ENCODE data around the gene ITPK1. TPM values are rescaled to one million over a fixed set of nuclear protein-coding genes. Genes with fewer than 3 reads are reported as not detected.

Gene ITPK1
- total and polyA plus RNA-seq, 2 donors (not counting 3 experiments of a cell fraction or from before 2014, with no cell fraction given): 39.6 to 51.8 TPM

- Histone ChIP-seq H3K4me2 (ENCODE audit: insufficient read depth, low read length) (no peak overlapping the region), H3K79me2 (ENCODE audit: control insufficient read depth, insufficient read depth, low read length) (no peaks in the 10 kb centered on the region), H3K27me3 (ENCODE audit: control insufficient read depth in 2 of 2, insufficient read depth in 2 of 2, low read length in 2 of 2) (no peaks in the 10 kb centered on the region), H3K9me3 (replicated peaks; ENCODE audit: control insufficient read depth, insufficient read depth, low read length) (no peaks in the 10 kb centered on the region), H4K20me1 (replicated peaks; ENCODE audit: control insufficient read depth, extremely low read depth, insufficient read depth, low read length) (no peaks in the 10 kb centered on the region), H3K9me1 (replicated peaks; ENCODE audit: control insufficient read depth, extremely low read depth, insufficient read depth, low read length) (no peaks in the 10 kb centered on the region), H3K9ac (replicated peaks; ENCODE audit: extremely low read depth, insufficient read depth, low read length) (no peak overlapping the region), H3K27ac (ENCODE audit: insufficient read depth, low read depth, low read length) (no peak overlapping the region), H3K36me3 (ENCODE audit: control insufficient read depth in 2 of 2, extremely low read depth in 1 of 2, insufficient read depth in 2 of 2, low read length in 2 of 2) (no peaks in the 10 kb centered on the region), H2AFZ (ENCODE audit: low read depth, low read length) (no peak overlapping the region), H3K4me1 (ENCODE audit: control insufficient read depth, extremely low read depth, insufficient read depth, low read length) (peaks cover 17% of the 10 kb centered on the region), H3K4me3 (replicated peaks in 1 of 3; ENCODE audit: insufficient read depth in 1 of 3, low read depth in 1 of 3, low read length in 3 of 3) (no peak overlapping the region)
- no peak for TF ChIP-seq POLR2AphosphoS5 (IDR thresholded peaks at IDR 0.05; ENCODE audit: insufficient read depth, low read depth, low read length)
- no peak for TF ChIP-seq FOS (IDR thresholded peaks at IDR 0.05; ENCODE audit: borderline replicate concordance, insufficient read depth, low read length)
- no peak for TF ChIP-seq MYC (IDR thresholded peaks at IDR 0.05; ENCODE audit: low read depth, low read length)
- TF ChIP-seq GATA2 (IDR thresholded peaks at IDR 0.05; ENCODE audit: insufficient read depth, insufficient read length, low read depth, low read length): no peak
- no peak for TF ChIP-seq CTCF (IDR thresholded peaks at IDR 0.05; ENCODE audit: extremely low read depth in 1 of 2, insufficient read depth in 1 of 2, low read depth in 1 of 2, low read length in 2 of 2)
- no peak for TF ChIP-seq JUN (IDR thresholded peaks at IDR 0.05; ENCODE audit: borderline replicate concordance, insufficient read depth, insufficient read length, low read depth)
- no peak for TF ChIP-seq MAX (IDR thresholded peaks at IDR 0.05; ENCODE audit: insufficient read depth, insufficient read length)
- TF ChIP-seq EZH2 (IDR thresholded peaks at IDR 0.05; ENCODE audit: borderline replicate concordance, low read depth, low read length, severe bottlenecking): no peak
- BruUV-seq (replicated peaks): no TSS peak
- ChIA-PET CTCF (interaction anchor here (2.0 kb wide), 1 partner anchor 121 kb away, joined by 5 read pairs; no protein-coding TSS in a partner anchor), POLR2A (no interaction called here)
- dilution Hi-C loops (cut with MboI; ENCODE audit: extremely low pct_ligation_motif_present, low sequenced_read_pairs): no loop called here
- intact Hi-C loops (cut with micrococcal nuclease): no loop called here
- FAIRE-seq: peak; percentile 77
- DNase-seq (ENCODE audit: low read depth, low spot score): peak; percentile 9
Measured at GRCh38 chr14:93073358-93073707, 42.4 kb downstream of the ITPK1 start.
